GM19238 (cell line): ENCODE data around the gene CYTH4.

Source experiments
- DNase-seq: peaks from one replicate; pipeline ENCODE4 v3.0.0; 2011; ENCODE audit warnings: low spot score; ENCODE audit not compliant: insufficient read length

Gene CYTH4

GRCh38 chr22:37344735-37345449, 62.6 kb downstream of the CYTH4 start:
- no peak for DNase-seq

- DNase-seq = no peak
These were observed 63.7 kb downstream of the CYTH4 start for GRCh38 chr22:37345863-37346504.

GRCh38 chr22:37346505-37346895, 64.2 kb downstream of the CYTH4 start:
- no peak for DNase-seq

DNA sequence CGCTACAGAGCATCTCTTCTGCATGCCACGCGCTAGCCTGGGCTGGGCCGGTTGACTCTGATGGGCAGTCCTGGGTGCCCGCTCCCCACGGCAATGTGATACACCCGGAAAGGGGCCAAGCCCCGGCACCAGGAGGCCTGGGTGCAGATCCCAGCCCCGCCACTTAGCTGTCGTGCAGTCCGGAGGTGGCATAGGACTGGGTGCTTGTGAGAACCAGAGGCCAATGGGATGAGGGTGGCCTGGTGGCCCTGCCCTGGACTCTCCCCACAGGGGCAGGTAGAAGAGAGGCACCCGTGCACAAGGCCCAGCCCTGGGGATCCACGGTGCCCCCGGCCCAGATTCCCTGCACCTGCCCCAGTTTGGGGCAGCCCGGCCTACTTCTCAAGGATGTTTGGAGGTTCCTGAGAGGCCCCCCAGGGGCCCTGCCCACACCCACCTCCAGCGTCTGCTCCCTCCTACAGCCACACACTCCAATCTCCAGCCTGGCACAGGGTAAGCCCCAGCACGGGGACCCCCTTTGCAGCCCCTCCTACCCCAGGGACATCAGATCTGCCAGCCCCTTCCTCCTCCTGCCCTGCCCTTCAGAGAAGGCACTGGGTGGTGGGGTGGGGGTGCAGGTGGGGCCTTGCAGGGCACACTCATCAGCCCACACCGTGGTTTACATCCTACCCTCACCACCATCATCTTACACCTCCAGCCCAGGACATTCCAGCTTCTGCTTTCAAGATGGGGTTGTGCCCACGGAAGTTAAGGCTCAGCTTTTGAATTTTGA, 66.9 kb downstream of the CYTH4 start:
- DNase-seq = no peak

GRCh38 chr22:37351232-37351631, 68.9 kb downstream of the CYTH4 start:
- no peak for DNase-seq

- DNase-seq = no peak
These were observed 70.2 kb downstream of the CYTH4 start for GRCh38 chr22:37352481-37352880.

DNA sequence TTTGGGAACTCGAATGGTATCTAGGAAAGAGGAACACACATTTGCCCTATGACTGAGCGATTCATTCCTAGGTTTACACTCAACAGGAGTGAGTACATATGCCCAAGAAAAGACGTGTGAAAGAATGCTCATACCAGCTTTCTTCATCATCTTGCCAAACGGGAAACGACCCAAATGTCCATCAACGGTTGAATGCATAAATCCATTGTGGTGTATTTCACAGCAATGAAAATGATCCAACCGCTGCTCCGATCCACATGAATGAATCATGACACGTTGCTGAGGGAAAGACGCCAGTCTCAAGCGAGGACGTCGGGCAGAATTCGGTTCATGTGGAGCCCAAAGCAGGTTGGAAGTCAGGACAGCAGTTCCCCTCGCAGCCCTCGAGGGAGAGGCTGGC, 71.5 kb downstream of the CYTH4 start:
- no peak for DNase-seq

DNA sequence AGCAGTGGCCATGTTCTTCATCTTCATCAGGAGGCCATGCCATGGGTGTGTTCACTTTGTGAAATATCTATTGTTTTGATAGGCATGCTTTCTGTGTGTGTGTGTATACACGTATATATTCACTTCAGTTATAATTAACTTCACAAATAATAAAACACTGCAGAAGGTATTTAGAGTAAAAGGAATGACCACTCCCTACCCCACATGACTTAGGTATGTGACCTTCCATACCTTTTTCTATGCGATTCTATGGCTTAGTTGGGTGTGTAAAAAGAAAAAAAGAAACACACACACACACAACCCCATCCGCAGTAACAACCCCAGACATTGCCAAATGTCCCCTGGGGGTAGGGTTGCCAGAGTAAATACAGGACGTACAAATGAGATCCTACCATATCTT, 72.0 kb downstream of the CYTH4 start:
- no peak for DNase-seq

- no peak for DNase-seq
These were observed 72.4 kb downstream of the CYTH4 start for GRCh38 chr22:37354670-37355069.

DNA sequence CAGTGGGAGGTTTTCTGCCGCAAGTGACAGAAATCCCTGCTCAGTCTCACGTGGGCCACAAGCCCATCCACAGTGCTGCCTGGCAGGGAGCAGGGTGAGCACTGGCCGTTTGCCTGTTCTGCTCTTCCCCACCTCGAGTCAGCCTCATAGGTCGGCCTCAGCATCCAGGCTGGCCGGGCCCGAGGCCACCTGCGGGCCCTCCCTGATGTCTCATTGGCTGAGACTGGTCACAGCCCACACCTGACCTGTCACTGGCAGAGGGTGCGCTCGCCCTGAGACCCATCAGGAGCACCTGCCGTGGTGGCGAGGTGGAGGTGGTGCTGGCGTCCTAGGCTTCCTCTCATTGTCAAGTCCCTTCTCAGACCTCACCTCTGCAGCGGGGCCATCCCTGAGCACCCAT, 72.9 kb downstream of the CYTH4 start:
- no peak for DNase-seq

DNA sequence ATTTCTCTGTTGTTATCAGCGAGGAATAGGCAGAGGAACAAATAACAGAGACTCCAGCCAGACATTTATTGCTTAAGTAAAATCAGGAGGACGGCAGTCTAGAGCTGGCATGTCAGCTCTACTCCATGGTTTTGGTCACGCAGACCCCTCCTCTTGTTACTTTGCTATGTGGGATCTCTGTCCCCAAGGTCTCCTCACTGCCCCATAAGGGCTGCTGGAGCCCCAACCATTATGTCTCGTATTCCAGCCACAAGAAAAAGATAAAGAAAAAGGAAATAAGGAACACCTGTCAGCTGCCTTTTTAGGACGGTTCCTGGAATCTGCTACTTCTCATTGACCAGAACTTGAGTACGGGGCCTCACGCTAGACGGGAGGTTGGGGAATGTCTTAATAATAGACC, 74.6 kb downstream of the CYTH4 start:
- no peak for DNase-seq

- DNase-seq = no peak
These were observed 75.3 kb downstream of the CYTH4 start for GRCh38 chr22:37357446-37358075.

GRCh38 chr22:37358386-37358785, 76.1 kb downstream of the CYTH4 start:
- no peak for DNase-seq

DNA sequence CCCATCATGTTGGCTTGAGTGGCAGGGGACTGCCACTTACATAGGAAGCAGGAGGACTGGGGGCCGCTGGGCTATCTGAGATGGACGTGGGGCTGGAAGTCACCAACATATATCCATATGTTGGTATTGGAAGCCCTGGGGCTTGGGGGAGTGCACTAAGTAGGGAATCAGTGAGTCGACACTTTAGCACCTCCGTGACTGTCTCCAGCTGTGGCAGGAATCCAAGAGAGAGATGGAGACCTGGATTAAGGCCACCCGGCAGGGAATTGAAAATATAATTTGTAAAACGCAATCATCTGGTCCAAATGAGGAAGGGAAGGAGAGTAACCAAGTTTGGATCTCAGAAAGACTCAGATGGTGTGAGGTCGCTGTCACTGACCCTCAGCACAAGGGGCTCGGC, 76.6 kb downstream of the CYTH4 start:
- no peak for DNase-seq

GRCh38 chr22:37362621-37363020, 80.3 kb downstream of the CYTH4 start:
- DNase-seq = no peak

GRCh38 chr22:37363261-37363992, 81.1 kb downstream of the CYTH4 start:
- DNase-seq = no peak
